ENCODE measurements around the gene ADH4. TPM values are rescaled to one million over a fixed set of nuclear protein-coding genes. Genes with fewer than 3 reads are reported as not detected.

The ADH4 gene
- total and polyA plus RNA-seq, 10 of the 15 experiments (the other 5 are each of a cell fraction or from before 2014, with no cell fraction given) = not detected

DNA sequence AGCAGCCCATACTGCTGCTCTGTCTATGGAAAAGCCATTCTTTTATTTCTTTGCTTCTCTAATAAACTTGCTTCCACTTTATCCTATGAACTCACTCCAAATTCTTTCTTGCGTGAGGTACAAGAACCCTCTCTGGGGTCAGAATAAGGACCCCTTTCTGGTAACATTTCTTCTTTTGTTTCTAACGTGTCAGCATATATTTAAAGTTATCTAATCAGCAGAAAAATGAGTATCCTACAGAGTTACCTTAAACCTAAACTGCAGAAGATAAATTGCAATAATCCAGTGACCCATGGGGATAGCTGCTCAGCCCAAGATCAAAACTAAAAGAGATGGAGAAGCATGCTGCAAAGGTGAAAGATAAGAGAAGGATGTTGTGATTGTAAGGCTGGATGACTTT, 59.5 kb downstream of the ADH4 start:
- no peak for TF ChIP-seq MEF2B (IDR thresholded peaks at IDR 0.05; ENCODE audit: partially characterized antibody, poor library complexity, severe bottlenecking)
- TF ChIP-seq, protein P1, sequence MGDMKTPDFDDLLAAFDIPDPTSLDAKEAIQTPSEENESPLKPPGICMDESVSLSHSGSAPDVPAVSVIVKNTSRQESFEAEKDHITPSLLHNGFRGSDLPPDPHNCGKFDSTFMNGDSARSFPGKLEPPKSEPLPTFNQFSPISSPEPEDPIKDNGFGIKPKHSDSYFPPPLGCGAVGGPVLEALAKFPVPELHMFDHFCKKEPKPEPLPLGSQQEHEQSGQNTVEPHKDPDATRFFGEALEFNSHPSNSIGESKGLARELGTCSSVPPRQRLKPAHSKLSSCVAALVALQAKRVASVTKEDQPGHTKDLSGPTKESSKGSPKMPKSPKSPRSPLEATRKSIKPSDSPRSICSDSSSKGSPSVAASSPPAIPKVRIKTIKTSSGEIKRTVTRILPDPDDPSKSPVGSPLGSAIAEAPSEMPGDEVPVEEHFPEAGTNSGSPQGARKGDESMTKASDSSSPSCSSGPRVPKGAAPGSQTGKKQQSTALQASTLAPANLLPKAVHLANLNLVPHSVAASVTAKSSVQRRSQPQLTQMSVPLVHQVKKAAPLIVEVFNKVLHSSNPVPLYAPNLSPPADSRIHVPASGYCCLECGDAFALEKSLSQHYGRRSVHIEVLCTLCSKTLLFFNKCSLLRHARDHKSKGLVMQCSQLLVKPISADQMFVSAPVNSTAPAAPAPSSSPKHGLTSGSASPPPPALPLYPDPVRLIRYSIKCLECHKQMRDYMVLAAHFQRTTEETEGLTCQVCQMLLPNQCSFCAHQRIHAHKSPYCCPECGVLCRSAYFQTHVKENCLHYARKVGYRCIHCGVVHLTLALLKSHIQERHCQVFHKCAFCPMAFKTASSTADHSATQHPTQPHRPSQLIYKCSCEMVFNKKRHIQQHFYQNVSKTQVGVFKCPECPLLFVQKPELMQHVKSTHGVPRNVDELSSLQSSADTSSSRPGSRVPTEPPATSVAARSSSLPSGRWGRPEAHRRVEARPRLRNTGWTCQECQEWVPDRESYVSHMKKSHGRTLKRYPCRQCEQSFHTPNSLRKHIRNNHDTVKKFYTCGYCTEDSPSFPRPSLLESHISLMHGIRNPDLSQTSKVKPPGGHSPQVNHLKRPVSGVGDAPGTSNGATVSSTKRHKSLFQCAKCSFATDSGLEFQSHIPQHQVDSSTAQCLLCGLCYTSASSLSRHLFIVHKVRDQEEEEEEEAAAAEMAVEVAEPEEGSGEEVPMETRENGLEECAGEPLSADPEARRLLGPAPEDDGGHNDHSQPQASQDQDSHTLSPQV (IDR thresholded peaks at IDR 0.05) = no peak
- no peak for TF ChIP-seq NR2F1 (conservative IDR thresholded peaks at IDR 0.05)
- TF ChIP-seq SIN3A (IDR thresholded peaks at IDR 0.05; ENCODE audit: low read depth, low read length) = no peak
- TF ChIP-seq RAD21 (IDR thresholded peaks at IDR 0.05; ENCODE audit: insufficient read depth, low read depth, low read length) = no peak
- TF ChIP-seq TBL1XR1 (IDR thresholded peaks at IDR 0.05; ENCODE audit: low read depth, low read length) = no peak
- no peak for TF ChIP-seq KLF5 (IDR thresholded peaks at IDR 0.05; ENCODE audit: partially characterized antibody)
- no peak for TF ChIP-seq NFYA (IDR thresholded peaks at IDR 0.05; ENCODE audit: borderline replicate concordance, low read depth, low read length)
- TF ChIP-seq POLR2AphosphoS2 (IDR thresholded peaks at IDR 0.05; ENCODE audit: low read depth, low read length) = no peak
- no peak for TF ChIP-seq SIX5 (IDR thresholded peaks at IDR 0.05; ENCODE audit: low read depth, low read length, severe bottlenecking)
- TF ChIP-seq HDAC2 (IDR thresholded peaks at IDR 0.05) = no peak
- TF ChIP-seq EGR1 (IDR thresholded peaks at IDR 0.05; ENCODE audit: borderline replicate concordance in 1 of 2, low read depth in 2 of 2, low read length in 2 of 2) = no peak
- TF ChIP-seq STAT3 (IDR thresholded peaks at IDR 0.05; ENCODE audit: low read depth, low read length) = no peak
- no peak for TF ChIP-seq TAF1 (IDR thresholded peaks at IDR 0.05; ENCODE audit: borderline replicate concordance, low read depth, low read length)
- TF ChIP-seq ESRRA (IDR thresholded peaks at IDR 0.05; ENCODE audit: low read length) = no peak
- TF ChIP-seq PAX8 (IDR thresholded peaks at IDR 0.05) = no peak
- TF ChIP-seq USF1 (IDR thresholded peaks at IDR 0.05; ENCODE audit: borderline replicate concordance, extremely low read length, insufficient read depth, low read depth, low read length) = no peak
- no peak for TF ChIP-seq RELA (IDR thresholded peaks at IDR 0.05; ENCODE audit: borderline replicate concordance, partially characterized antibody)
- Histone ChIP-seq H3K9ac (ENCODE audit: control insufficient read depth, insufficient read depth, low read length) (no peak overlapping the region), H4K20me1 (ENCODE audit: control insufficient read depth, insufficient read depth) (no peaks in the 10 kb centered on the region), H3K4me2 (ENCODE audit: control insufficient read depth, insufficient read depth) (no peak overlapping the region), H3K9me3 (replicated peaks; ENCODE audit: control insufficient read depth, insufficient read depth, low read length) (no peaks in the 10 kb centered on the region; the same call in 2 of the 3 replicates), H3K4me1 (ENCODE audit: control insufficient read depth, insufficient read depth, low read length) (no peaks in the 10 kb centered on the region), H3K79me2 (ENCODE audit: control insufficient read depth, insufficient read depth, low read length) (peaks cover 22% of the 10 kb centered on the region), H3K36me3 (ENCODE audit: control insufficient read depth in 2 of 2, insufficient read depth in 2 of 2, low read length in 1 of 2) (peaks cover 4 to 14% of the 10 kb centered on the region in 2 experiments), H3K4me3 (no peak overlapping the region), H3K27ac (ENCODE audit: control insufficient read depth, insufficient read depth) (no peak overlapping the region), H2AFZ (ENCODE audit: control insufficient read depth, low read depth, low read length) (no peak overlapping the region), H3K27me3 (replicated peaks in 1 of 2; ENCODE audit: control insufficient read depth in 2 of 2, insufficient read depth in 2 of 2, low read length in 1 of 2) (no peaks in the 10 kb centered on the region)
- DNase-seq (ENCODE audit: low read depth, low spot score) (no peak), ATAC-seq (no peak), FAIRE-seq (no peak)
- ChIA-PET POLR2A (no interaction called here), CTCF (interaction anchor here (4.5 kb wide), 1 partner anchor 28 kb away, joined by 36 read pairs; no protein-coding TSS in a partner anchor), SMC1A (ENCODE audit: uncharacterized antibody, unreplicated experiment) (no interaction called here), RAD21 (ENCODE audit: unreplicated experiment) (no interaction called here)
- intact Hi-C loops (cut with micrococcal nuclease; ENCODE audit: unreplicated experiment) (no loop called here), in situ Hi-C loops (cut with MboI) (loop anchor here (25.0 kb wide), 1 partner anchor 853 kb away; the partner anchor contains the start of gene DNAJB14)
- WGBS (ENCODE audit: insufficient coverage, insufficient replicate concordance, low lambda C conversion rate, missing lambda C conversion rate) = 100% methylated on average over 2 of the region's 2 CpGs
- no TSS peak for BruUV-seq (replicated peaks)
